NCI-H2171 (cell line): Measurements from ENCODE around the gene KDSR.

ENCODE experiments used
- DNase-seq: peaks from one replicate; lab custom pipeline; 2025; lab: John Stamatoyannopoulos, UW

Gene KDSR

DNA sequence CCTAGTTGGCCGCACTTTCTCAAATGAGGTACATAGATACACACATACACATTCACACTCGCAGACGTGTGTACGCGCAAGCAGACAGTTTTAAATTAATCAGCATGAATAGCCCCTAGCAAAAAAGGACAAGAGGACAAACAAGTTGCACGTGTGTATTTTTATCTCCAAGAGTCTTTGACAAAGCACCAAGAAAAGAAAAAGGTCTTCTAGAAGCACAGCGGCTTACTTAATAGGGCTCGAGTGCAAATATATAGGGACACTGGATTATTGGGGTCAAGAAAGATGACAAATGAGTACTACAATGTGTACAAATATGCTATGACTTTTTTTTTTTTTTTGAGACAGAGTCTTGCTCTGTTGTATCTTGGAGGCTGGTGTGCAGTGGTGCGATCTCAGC, 45.7 kb downstream of the KDSR start:
- no peak for DNase-seq

DNA sequence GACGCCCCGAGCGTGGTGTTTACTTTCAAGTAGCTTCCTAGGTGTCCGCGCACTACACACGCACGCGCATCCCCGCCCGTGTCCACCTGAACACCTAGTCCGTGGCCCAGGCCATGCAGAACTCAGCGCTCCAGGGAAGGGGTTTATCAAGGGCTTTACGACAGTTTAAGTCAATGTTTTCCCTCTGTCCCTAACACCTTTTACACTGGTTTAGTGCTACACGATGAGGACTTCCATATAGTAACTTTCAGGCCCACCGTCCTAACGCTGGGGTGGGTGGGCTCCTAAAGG, 46.1 kb downstream of the KDSR start:
- no peak for DNase-seq

DNA sequence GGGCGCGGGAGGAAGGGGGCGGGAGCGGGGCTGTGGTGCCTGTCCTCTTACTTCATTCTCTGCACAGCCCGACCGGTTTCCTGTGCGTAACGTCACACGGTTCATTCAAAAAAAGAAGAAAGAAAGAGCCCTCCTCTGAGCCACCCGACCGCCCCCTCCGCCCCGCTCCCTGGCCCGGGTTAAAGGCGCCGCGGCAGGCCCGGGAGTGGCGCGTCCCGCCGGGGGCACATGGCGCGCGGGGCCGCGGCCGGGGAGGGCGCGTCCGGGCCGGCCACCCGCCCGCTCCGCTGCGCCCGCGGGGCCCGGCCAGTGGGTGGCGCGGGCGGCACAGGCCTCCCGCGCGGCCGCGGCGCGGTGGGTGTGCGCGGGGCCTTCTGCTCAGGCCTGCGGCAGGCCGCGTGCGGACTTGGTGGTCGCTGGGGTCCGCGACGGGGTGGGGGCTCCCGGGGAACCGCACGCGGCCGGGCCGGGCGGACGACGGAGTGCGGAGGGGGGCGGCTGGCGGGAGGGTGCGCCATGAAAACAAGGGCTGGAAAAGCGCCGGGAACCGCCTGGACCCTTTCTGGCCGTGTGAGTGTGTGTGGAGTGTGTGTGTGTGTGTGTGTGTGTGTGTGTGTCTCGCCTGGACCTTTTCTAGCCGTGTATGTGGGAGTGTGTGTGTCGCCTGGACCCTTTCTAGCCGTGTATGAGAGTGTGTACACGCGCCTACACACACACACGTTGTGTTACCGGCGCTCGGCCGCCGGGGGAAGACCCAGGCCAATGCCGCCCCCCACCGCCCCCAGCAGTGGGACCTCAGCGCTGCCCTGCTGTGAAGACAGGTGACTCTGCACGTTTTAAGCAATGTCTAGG, 46.7 kb downstream of the KDSR start:
- peak; percentile 72 for DNase-seq

DNA sequence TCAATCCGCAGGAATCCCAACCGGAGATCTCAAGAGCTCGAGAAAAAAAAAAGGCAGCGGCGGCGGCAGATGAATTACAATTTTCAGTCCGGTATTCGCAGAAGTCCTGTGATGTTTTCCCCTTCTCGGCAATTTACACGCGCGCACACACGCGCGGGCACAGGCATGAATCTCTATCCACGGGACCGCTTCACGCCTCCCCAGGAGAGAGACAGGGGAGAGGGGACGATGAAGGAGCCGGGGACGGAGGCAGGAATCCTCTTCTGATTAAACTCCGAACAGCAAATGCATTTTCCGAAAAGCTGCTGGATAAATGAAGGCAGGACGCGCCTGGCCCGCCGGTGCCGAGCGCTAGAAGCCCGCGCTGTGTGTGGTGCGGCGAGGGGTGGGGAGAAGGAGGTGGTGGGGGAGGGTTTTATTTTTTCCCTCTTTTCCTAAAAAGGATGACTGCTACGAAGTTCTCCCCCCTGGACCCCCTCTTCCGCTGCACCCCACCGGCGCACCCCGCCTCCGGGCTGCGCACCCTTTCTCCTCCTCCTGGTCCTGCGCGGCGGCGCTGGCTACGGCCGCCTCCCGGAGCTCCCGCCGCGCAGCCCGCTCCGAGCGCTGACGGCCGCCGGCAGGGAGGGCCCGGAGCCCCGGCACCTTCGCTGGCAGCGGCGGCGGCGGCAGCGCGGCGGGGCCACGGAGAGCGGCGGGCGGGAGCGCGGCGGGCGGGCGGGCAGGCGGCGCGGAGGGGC, 47.5 kb downstream of the KDSR start, which contains the start of gene BCL2:
TSS of gene BCL2 (minus strand) at position 387 of the 740 bp plus-strand sequence.
- DNase-seq: peak; percentile 25

DNA sequence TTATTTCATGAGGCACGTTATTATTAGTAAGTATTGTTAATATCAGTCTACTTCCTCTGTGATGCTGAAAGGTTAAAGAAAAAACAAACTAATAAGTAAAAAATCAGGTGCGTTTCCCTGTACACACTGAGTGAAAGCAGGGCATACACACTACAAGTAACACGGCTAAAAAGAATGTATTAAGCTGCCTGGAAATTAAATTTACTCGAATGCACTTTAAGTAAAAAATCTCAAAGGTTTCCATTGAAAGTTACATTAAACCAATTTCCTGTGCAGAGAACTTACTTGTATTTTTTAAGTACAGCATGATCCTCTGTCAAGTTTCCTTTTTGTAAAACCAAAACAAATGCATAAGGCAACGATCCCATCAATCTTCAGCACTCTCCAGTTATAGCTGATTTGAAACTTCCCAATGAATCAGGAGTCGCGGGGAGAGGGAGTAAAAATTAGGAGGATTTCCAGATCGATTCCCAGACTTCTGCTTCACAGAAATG, 48.1 kb downstream of the KDSR start:
- DNase-seq: no peak

DNA sequence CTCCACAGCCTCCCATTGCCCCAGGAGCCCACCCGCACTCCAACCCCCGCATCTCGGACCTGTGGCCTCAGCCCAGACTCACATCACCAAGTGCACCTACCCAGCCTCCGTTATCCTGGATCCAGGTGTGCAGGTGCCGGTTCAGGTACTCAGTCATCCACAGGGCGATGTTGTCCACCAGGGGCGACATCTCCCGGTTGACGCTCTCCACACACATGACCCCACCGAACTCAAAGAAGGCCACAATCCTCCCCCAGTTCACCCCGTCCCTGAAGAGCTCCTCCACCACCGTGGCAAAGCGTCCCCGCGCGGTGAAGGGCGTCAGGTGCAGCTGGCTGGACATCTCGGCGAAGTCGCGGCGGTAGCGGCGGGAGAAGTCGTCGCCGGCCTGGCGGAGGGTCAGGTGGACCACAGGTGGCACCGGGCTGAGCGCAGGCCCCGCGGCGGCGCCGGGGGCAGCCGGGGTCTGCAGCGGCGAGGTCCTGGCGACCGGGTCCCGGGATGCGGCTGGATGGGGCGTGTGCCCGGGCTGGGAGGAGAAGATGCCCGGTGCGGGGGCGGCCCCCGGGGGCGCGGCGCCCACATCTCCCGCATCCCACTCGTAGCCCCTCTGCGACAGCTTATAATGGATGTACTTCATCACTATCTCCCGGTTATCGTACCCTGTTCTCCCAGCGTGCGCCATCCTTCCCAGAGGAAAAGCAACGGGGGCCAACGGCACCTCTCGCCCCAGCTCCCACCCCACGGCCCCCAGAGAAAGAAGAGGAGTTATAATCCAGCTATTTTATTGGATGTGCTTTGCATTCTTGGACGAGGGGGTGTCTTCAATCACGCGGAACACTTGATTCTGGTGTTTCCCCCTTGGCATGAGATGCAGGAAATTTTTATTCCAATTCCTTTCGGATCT, 48.8 kb downstream of the KDSR start:
- no peak for DNase-seq

DNA sequence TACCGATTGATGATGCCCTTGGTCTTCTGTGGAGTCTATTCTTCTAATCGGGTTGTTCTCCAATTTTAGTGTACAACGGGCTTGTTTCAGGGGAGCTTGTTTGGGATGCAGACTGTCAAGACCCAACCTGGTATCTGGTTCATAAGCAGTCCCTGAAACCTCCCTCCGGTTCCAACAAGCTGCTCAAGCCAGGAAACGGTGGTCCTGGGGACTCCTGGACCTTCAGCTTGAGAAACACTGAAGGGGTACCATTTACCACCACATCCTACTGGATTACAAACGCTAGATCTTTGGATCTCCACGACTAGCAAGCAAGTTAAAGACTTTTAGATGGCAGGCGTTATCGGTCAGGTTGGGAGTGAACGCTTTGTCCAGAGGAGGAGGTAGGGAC, 49.5 kb downstream of the KDSR start:
- DNase-seq: no peak

DNA sequence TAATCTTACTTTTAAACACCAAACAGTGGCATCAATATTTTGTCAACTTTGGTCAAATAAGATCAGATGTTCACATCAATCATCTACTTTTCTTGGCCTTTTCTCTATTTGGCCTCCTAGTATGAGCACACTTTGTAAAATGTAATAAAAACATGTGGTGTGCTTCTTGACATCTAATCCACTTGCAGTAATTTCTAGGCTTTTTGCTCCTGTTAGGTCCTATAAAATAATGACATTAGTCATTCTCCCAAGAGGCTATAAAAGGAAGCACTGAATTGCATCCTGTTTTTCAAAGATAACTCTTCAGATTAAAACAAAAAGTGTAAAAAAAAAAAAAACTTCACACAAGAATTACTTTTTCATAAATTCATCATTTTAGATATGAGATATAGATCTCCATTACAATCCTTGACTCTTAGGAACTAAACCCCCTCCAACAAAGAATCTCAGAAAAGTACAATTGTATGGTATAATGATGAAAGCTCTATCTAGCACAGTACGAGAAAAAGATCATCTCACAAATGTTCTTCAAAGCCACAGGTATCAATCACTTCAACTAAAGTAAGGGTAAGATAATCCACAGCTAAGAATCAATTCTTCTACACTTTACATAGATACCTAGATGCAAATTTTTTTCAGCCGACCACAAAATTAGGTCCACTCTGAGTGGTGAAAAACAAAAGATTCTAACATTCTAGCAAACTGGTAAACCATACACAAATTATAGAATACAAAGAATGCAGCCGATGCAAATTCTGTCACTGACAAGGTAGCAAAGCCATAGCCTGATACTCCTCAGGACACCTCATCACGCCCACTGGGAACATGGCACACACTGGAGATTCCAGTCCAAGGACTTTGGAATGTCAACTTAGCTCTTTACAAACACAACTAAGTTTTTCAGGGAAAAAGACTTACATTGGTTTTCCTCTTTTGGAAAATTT, 50.1 kb downstream of the KDSR start:
- no peak for DNase-seq

DNA sequence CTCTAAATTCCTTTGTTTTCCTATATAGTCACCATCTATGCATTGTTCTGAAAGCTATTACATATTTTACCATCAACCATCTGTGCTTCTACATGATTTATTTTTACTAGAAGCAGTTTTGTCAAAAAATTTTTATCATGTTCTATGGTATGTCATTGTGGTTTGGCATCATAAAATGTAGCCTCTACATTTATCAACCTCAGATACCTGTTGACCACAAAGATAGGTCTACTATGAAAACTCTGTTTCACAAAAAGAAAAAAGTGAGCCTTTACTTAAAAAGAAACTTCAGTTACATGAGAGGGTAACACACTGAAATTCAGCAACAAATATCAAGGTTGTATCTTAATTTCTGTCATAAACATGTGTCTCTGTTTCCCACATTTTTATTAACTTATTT, 51.1 kb downstream of the KDSR start:
- no peak for DNase-seq

DNA sequence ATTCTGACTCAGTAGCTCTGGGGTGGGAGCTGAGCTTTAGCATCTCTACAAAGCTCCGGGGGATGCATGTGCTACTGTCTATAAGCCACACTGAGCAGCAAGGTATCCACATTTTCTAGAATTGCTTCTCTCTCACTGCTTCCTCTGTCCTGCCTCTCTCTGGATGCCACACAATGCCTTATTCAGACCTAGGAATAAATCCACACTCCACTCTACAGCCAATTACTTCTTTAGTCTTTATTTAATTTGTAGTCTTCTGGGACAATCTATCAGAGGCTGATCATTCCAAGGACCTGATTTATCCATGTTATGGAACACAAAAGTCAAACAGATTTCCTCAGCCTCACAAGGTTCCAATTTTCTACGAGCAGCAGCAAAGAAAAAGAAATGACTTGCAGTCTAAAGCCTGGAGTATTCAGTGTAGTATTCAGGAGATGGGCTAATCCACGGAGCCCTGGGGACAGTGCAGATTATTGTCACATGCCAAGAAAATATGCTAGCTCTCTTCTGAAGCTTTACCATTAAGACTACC, 51.8 kb downstream of the KDSR start:
- DNase-seq: no peak

DNA sequence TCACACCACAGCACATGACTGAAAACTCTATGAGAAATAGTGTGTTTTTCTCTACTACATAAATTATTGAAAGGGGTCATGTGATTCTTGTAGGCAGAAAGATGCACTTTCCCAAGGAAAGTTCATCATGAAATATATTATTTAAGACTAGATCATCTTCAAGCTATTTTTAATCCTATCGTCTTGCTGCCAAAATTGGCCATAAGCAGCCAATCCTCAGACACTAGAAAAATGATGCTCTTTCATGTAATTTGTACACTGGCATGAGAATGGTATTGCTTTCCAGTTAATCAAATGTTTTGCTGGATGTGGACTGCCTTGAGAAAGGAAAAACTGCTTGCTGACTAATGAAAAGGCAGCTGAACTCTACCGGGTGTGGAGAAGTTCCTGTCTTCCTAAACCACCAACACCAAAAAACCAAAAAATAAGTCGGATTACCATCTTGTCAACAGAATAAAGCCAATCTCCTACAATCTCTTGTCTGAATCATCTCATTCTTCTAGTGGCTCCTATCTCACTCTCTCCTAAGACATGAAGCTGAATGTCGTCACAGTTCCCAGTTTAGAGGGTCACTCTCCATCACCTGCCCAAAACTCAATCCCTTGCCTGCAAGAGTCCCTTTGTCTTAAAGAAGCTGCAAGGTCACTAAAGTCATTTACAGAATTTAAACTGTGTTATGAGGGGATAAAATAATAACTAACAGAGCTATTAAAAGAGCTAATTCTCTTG, 52.8 kb downstream of the KDSR start:
- DNase-seq: no peak

DNA sequence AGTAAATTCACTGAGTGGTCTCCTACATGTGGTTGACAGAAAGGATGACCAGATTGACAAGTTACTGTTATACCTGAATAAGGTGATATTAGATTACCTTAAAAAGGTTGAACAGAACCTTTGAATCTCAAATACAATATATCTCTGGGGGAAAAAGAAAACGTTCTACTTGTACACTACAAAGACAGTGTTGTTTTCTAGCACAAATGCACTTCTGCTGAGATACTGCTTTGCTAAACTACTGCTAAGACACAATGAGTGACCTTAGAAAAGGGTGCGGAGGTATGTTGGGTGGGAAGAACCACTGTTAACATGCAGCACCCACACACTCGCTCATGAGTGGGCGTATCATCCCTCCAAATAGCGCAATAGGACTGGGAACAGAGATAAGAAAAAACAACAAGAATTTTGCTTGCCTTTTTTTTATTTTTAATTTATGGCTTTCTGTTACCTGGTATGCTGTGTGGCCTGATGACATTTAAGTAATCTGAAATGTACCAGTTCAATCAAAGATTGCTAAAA, 53.5 kb downstream of the KDSR start:
- DNase-seq: no peak

DNA sequence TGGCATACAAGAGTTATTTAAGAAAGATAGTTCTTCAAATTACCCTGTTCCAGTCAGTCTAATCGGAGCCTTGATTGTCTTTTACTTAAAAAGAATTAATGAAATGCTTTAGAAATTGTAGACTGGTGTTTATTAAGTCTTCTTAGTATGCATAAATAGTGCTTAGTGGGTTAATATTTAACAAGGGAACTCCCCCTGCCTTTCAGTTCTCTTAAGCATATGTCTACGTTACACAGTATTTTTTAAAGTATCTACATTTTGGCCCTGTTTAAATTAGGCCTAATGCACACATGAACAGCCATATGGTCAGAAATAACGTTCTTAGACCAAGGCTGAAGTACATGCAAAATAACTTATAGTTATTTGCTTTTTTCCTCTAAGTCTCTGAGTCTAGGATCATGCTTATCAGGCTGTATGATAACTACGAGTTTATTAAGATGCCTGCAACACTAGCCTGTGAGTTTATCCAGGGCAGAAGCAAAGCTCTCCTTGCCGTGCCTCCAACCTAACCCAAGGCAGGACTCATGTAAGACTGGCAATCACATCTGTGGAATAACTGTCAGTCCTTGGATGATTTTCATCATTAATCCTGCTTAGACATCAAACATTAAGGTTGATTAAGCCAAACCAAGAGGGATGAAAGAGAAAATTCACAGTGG, 54.1 kb downstream of the KDSR start:
- DNase-seq: no peak

DNA sequence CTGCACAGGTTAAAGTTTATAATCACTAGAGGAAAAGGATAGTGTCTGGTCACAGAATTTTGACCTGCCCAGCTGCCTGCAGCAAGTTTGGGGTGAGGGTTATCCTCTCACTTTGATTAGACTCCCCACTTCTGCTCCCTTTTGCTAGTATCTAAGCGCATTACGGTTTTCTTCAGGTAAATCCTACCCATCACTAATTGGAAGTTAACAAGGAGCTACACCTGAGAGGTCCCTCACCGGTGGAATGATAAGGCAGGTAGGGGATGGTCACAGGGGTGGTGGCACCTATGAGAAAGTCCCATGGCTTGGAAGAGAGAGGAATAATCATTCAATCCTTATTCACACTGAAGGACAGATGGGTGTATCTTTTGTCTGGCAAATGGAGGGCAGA, 55.0 kb downstream of the KDSR start:
- no peak for DNase-seq

DNA sequence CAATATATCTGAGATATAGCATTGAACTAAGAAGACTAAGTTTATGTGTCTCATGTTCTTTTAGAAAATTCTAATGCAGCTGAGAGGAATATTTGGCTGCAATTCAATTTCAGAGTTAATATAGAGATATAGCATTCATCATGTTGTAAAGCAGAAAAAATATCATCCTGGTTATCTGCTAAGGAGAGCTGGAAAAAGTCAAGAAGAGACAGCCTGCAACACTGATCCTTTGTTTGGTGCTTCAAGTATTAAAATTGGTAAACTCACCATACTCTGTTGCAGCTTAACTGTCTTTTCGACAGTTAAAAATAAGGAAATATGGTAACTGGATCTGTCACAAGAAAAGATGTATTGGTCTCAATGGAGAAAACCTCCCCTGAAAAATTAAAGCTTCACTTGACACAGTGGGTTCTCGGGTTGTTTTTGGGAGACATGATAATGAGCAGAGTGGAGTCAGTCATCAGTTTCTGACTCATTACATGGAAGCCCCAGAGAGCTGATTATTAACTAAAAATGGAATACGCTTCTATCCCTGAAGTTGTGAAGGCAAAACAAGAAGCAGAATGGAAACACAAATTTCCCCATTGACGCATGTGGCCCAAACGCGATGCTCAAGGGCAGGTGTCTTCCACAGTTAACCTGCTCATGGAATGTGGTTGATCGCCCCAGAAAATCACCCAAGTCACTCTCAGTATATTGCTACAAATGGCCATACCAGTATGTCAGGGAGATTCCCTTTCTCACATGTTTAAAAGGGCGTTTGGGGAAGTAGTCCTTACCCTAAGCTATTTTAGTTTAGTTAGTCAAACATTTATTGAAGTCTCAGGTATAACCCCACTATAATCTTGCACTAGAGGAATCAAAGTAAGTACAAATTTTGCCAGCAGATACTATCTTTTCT, 55.6 kb downstream of the KDSR start:
- no peak for DNase-seq

DNA sequence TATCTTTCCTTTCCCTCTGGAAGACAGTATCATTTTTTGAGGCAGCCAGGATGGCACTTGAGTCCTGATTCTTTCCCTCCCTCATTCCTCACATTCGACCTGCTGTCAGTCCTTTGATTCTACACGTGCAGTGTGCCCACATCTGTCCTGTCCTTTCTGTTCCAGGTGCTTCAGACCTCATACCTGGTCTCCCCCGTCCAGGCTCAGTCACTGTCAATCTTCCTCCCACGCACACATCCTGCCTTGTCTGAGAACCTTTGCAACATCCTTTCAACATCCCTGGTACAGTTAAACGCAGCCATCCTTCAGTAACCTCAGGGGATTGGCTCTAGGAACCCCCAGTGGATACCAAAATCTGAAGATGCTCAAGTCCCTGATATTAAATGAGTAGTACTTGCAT, 57.6 kb downstream of the KDSR start:
- DNase-seq: no peak

DNA sequence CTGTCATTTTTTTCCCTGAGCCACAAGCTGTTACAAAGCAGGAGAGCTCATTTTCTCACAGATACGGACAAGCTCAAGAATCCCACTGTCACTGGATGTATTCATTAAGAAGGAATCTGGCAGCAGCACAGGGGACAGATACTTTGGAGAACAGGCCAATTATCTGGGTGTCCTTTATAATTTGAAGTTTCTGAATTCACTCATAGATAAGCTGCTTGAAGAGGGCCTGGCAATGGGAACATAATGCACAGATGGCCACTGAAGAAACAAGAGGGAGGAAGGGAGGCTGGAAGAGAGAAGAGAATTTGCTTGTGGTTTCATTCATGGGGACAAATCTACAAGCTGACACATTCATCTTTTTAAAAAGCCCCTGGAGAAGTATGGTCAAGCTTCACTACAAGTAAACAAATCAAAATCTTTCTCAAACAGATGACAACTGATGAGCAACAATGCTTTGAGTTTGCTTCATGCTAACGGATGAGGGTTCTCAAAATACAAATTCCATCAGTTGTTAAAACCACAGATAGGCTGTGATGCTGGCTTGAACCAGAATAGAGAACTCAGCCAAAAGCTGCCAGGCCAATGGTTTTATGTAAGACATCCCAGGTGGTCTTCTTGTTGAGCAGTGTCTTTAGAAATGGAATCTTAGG, 59.3 kb downstream of the KDSR start:
- peak; percentile 28 for DNase-seq
